Stomach (tissue), 4 donors: Measurements from ENCODE around the gene FCHSD2.

Source experiments
- CTCF ChIP-seq, 7 experiments: fragments of 450-650 bp in 4 of 7; fragments of 200-600 bp in 3 of 7; sonication (generic) in 3 of 7; IDR thresholded peaks; one replicate each; pipeline ENCODE4 v1.5.1; 2016 to 2019; ENCODE audit warnings: antibody characterized with exemption in 7 of 7, control low read depth in 2 of 7, mild to moderate bottlenecking in 1 of 7
- EP300 ChIP-seq: sonication (generic); formaldehyde crosslinking; IDR thresholded peaks from one replicate; pipeline ENCODE4 v1.6.1; 2017; ENCODE audit warnings: antibody characterized with exemption

- no peak for TF ChIP-seq EP300
- TF ChIP-seq CTCF (IDR thresholded peaks at IDR 0.05) = no peak
Observed at GRCh38 chr11:73019996-73020395, 122.1 kb downstream of the FCHSD2 start.
